ENCODE measurements around the gene TMEM107. TPM values are rescaled to one million over a fixed set of nuclear protein-coding genes. Genes with fewer than 3 reads are reported as not detected.

Gene TMEM107
- total RNA-seq, 1 donor from 2014 or later: 24.6 TPM

GRCh38 chr17:8159459-8160223, 16.5 kb downstream of the TMEM107 start:
- Mint-ChIP-seq H3K4me3 (ENCODE audit: low read depth) (peak overlapping the region; percentile 51), H3K9me3 (ENCODE audit: low read depth) (no peaks in the 10 kb centered on the region), H3K27me3 (no peaks in the 10 kb centered on the region), H3K27ac (peak overlapping the region; percentile 94), H3K4me1 (ENCODE audit: low read depth) (peaks cover 22% of the 10 kb centered on the region), H3K36me3 (ENCODE audit: insufficient read depth) (peaks cover 9% of the 10 kb centered on the region)
- TF ChIP-seq CTCF (IDR thresholded peaks at IDR 0.05; ENCODE audit: unreplicated experiment): no peak
- DNase-seq (ENCODE audit: low spot score, unreplicated experiment): no peak

- no peaks in the 10 kb centered on the region for H3K9me3 Mint-ChIP-seq (ENCODE audit: low read depth)
- no peak for TF ChIP-seq CTCF (IDR thresholded peaks at IDR 0.05; ENCODE audit: unreplicated experiment)
- peak overlapping the region; percentile 84 for H3K27ac Mint-ChIP-seq
- no peaks in the 10 kb centered on the region for H3K27me3 Mint-ChIP-seq
- H3K36me3 Mint-ChIP-seq (ENCODE audit: insufficient read depth): peaks cover 9% of the 10 kb centered on the region
- DNase-seq (ENCODE audit: low spot score, unreplicated experiment): no peak
- H3K4me3 Mint-ChIP-seq (ENCODE audit: low read depth): peak overlapping the region; percentile 29
- peaks cover 25% of the 10 kb centered on the region for H3K4me1 Mint-ChIP-seq (ENCODE audit: low read depth)
These were observed 17.2 kb downstream of the TMEM107 start for GRCh38 chr17:8159032-8159400.

GRCh38 chr17:8158267-8159031, 17.7 kb downstream of the TMEM107 start:
- Mint-ChIP-seq H3K4me1 (ENCODE audit: low read depth) (peaks cover 25% of the 10 kb centered on the region), H3K4me3 (ENCODE audit: low read depth) (peak overlapping the region; percentile 29), H3K9me3 (ENCODE audit: low read depth) (no peaks in the 10 kb centered on the region), H3K27ac (peak overlapping the region; percentile 84), H3K27me3 (no peaks in the 10 kb centered on the region), H3K36me3 (ENCODE audit: insufficient read depth) (peaks cover 9% of the 10 kb centered on the region)
- peak; percentile 82 for TF ChIP-seq CTCF (IDR thresholded peaks at IDR 0.05; ENCODE audit: unreplicated experiment)
- DNase-seq (ENCODE audit: low spot score, unreplicated experiment): peak; percentile 89

GRCh38 chr17:8156246-8156992, 19.8 kb downstream of the TMEM107 start:
- no peak for TF ChIP-seq CTCF (IDR thresholded peaks at IDR 0.05; ENCODE audit: unreplicated experiment)
- H3K4me3 Mint-ChIP-seq (ENCODE audit: low read depth): no peak overlapping the region
- no peaks in the 10 kb centered on the region for H3K27me3 Mint-ChIP-seq
- peaks cover 23% of the 10 kb centered on the region for H3K4me1 Mint-ChIP-seq (ENCODE audit: low read depth)
- no peak overlapping the region for H3K27ac Mint-ChIP-seq
- H3K9me3 Mint-ChIP-seq (ENCODE audit: low read depth): no peaks in the 10 kb centered on the region
- peak; percentile 97 for DNase-seq (ENCODE audit: low spot score, unreplicated experiment)
- peaks cover 9% of the 10 kb centered on the region for H3K36me3 Mint-ChIP-seq (ENCODE audit: insufficient read depth)

DNA sequence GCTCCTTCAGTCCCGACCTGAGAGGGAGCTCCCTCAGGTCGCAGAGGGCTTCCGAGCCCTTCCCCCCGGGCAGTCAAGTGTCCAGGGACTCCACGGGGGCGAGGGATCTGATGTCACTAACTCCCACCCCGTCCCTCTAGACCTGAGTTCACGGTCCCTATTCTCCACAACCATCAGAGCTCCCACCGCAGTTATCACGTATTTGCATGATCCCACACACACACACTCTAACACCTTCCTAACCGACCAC, 20.3 kb downstream of the TMEM107 start:
- Mint-ChIP-seq H3K4me1 (ENCODE audit: low read depth) (peaks cover 21% of the 10 kb centered on the region), H3K36me3 (ENCODE audit: insufficient read depth) (peaks cover 9% of the 10 kb centered on the region), H3K4me3 (ENCODE audit: low read depth) (no peak overlapping the region), H3K27ac (no peak overlapping the region), H3K27me3 (no peaks in the 10 kb centered on the region), H3K9me3 (ENCODE audit: low read depth) (no peaks in the 10 kb centered on the region)
- TF ChIP-seq CTCF (IDR thresholded peaks at IDR 0.05; ENCODE audit: unreplicated experiment): no peak
- no peak for DNase-seq (ENCODE audit: low spot score, unreplicated experiment)

All from progenitor cell of endocrine pancreas (in vitro differentiated cells).